ENCODE results near the gene STAT5B.

DNA sequence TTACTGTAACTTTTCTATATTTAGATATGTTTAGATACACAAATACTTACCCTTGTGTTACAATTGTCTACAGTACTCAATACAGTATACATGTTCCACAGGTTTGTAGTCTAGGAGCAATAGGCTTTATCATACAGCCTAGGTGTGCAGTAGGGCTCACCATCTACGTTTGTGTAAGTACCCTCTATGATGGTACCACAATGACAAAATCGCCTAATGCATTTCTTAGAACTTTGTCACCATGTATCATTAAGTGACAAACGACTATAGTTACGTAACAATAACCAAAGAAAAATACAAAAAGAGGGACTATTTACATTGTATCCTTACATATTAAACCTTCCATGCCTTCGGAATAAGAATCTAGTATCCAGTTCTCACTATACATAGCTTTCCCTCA is 8.0 kb downstream of the STAT5B start:
- no peak for TF ChIP-seq POLR2AphosphoS5 (IDR thresholded peaks at IDR 0.05; ENCODE audit: low read depth, low read length)
- TF ChIP-seq, protein P1, sequence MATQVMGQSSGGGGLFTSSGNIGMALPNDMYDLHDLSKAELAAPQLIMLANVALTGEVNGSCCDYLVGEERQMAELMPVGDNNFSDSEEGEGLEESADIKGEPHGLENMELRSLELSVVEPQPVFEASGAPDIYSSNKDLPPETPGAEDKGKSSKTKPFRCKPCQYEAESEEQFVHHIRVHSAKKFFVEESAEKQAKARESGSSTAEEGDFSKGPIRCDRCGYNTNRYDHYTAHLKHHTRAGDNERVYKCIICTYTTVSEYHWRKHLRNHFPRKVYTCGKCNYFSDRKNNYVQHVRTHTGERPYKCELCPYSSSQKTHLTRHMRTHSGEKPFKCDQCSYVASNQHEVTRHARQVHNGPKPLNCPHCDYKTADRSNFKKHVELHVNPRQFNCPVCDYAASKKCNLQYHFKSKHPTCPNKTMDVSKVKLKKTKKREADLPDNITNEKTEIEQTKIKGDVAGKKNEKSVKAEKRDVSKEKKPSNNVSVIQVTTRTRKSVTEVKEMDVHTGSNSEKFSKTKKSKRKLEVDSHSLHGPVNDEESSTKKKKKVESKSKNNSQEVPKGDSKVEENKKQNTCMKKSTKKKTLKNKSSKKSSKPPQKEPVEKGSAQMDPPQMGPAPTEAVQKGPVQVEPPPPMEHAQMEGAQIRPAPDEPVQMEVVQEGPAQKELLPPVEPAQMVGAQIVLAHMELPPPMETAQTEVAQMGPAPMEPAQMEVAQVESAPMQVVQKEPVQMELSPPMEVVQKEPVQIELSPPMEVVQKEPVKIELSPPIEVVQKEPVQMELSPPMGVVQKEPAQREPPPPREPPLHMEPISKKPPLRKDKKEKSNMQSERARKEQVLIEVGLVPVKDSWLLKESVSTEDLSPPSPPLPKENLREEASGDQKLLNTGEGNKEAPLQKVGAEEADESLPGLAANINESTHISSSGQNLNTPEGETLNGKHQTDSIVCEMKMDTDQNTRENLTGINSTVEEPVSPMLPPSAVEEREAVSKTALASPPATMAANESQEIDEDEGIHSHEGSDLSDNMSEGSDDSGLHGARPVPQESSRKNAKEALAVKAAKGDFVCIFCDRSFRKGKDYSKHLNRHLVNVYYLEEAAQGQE (IDR thresholded peaks at IDR 0.05; ENCODE audit: insufficient read depth in 1 of 2, low read depth in 2 of 2, low read length in 2 of 2) = no peak
- no peak for TF ChIP-seq TAF1 (IDR thresholded peaks at IDR 0.05; ENCODE audit: borderline replicate concordance, insufficient read depth, low read length)
- TF ChIP-seq SIN3A (IDR thresholded peaks at IDR 0.05; ENCODE audit: borderline replicate concordance, insufficient read depth, low read length) = no peak
- no peak for TF ChIP-seq FOXP2 (optimal IDR thresholded peaks at IDR 0.05; ENCODE audit: borderline replicate concordance, extremely low read depth, extremely low read length, insufficient read depth)
